Esophagus muscularis mucosa (tissue), 3 donors: ENCODE results near the gene TUBGCP3.

Experiments used
- CTCF ChIP-seq, 3 experiments: fragments of 200-600 bp in 2 of 3; fragments of 450-650 bp in 1 of 3; sonication (generic) in 2 of 3; IDR thresholded peaks; one replicate each; pipeline ENCODE4 v1.5.1; 2017 to 2019; ENCODE audit warnings: antibody characterized with exemption in 3 of 3, mild to moderate bottlenecking in 2 of 3, moderate library complexity in 1 of 3
- POLR2AphosphoS5 ChIP-seq, 2 donors: sonication (generic); formaldehyde crosslinking; IDR thresholded peaks; one replicate each; pipeline ENCODE4 v1.6.1; 2017; ENCODE audit warnings: antibody characterized with exemption in 2 of 2

DNA sequence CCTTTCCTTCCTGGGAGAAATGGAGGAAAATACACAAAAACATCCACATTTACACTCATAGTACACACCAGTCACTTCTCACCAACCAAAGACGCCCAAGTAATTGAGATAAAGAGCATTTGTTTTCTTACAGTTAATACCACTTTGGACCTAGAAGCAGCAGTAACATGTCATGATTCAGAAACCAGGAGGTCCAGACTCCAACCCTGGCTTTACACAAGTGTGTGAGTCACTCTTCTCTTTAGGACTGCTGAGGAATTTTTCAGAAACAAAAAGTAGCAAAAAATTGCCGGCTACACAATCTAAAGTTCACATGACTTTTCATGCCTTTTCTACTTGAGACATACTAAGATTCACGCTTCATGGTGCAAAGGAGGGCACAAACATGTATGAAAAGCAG, 42.1 kb downstream of the TUBGCP3 start:
- TF ChIP-seq CTCF (IDR thresholded peaks at IDR 0.05) (no peak), POLR2AphosphoS5 (IDR thresholded peaks at IDR 0.05) (no peak)
